MM.1S (cell line): ENCODE results near the gene CALB2.

Experiments used
- DNase-seq: peaks from one replicate; pipeline ENCODE4 v3.0.0-alpha.2; 2015
- H2AFZ ChIP-seq: fragments of 300-600 bp; sonication (generic); 2 replicates; pipeline ENCODE4 v1.6.0; 2016; ENCODE audit warnings: antibody characterized with exemption, low read length
- H3F3A ChIP-seq: fragments of 300-600 bp; sonication (generic); 2 replicates; pipeline ENCODE4 v1.6.1; 2016; ENCODE audit warnings: mild to moderate bottlenecking, antibody characterized with exemption, low read length, moderate library complexity, mixed read lengths; ENCODE audit not compliant: insufficient read depth
- H3K27ac ChIP-seq: fragments of 300-600 bp; sonication (generic); 2 replicates; pipeline ENCODE4 v1.5.1; 2016; ENCODE audit warnings: mild to moderate bottlenecking, low read length
- H3K27me3 ChIP-seq: fragments of 300-600 bp; sonication (generic); replicated peaks from 2 replicates; pipeline ENCODE4 v1.6.0; 2016; ENCODE audit warnings: low read length; ENCODE audit not compliant: insufficient read depth
- H3K36me3 ChIP-seq: fragments of 300-600 bp; sonication (generic); replicated peaks from 2 replicates; pipeline ENCODE4 v1.6.1; 2016; ENCODE audit warnings: mild to moderate bottlenecking, low read length, mixed read lengths; ENCODE audit not compliant: insufficient read depth
- H3K4me1 ChIP-seq: fragments of 300-600 bp; sonication (generic); 2 replicates; pipeline ENCODE4 v1.6.1; 2016; ENCODE audit warnings: low read length, mixed read lengths
- H3K4me2 ChIP-seq: fragments of 300-600 bp; sonication (generic); 2 replicates; pipeline ENCODE4 v1.6.0; 2016; ENCODE audit warnings: low read depth, low read length
- H3K4me3 ChIP-seq: fragments of 300-600 bp; sonication (generic); 2 replicates; pipeline ENCODE4 v1.5.1; 2016; ENCODE audit warnings: low read length, mixed read lengths
- H3K79me2 ChIP-seq: fragments of 300-600 bp; sonication (generic); 2 replicates; pipeline ENCODE4 v1.6.1; 2016; ENCODE audit warnings: mixed run types, low read length, mixed read lengths
- H3K9ac ChIP-seq: fragments of 300-600 bp; sonication (generic); 2 replicates; pipeline ENCODE4 v1.6.1; 2016; ENCODE audit warnings: low read length, mixed read lengths
- H3K9me2 ChIP-seq: fragments of 300-600 bp; sonication (generic); replicated peaks from 2 replicates; pipeline ENCODE4 v1.6.1; 2016; ENCODE audit warnings: mild to moderate bottlenecking, low read length, mixed read lengths; ENCODE audit not compliant: insufficient read depth
- H3K9me3 ChIP-seq: fragments of 300-600 bp; sonication (generic); replicated peaks from 2 replicates; pipeline ENCODE4 v1.6.1; 2016; ENCODE audit warnings: mild to moderate bottlenecking, low read length, mixed read lengths; ENCODE audit not compliant: insufficient read depth
- H4K20me1 ChIP-seq: fragments of 300-600 bp; sonication (generic); 2 replicates; pipeline ENCODE4 v1.6.1; 2016; ENCODE audit warnings: mild to moderate bottlenecking, low read length, moderate library complexity, mixed read lengths; ENCODE audit not compliant: insufficient read depth
- CTCF ChIP-seq: fragments of 300-600 bp; sonication (generic); IDR thresholded peaks from 2 replicates; pipeline ENCODE4 v1.5.1; 2016; ENCODE audit warnings: antibody characterized with exemption, low read length, mixed read lengths
- EZH2 ChIP-seq: fragments of 300-600 bp; sonication (generic); optimal IDR thresholded peaks from 2 replicates; pipeline ENCODE3; 2017; ENCODE audit warnings: low read depth, mild to moderate bottlenecking, antibody characterized with exemption, low read length, mixed read lengths
- EZH2phosphoT487 ChIP-seq: fragments of 300-600 bp; sonication (generic); IDR thresholded peaks from 2 replicates; pipeline ENCODE4 v1.6.1; 2018; ENCODE audit warnings: antibody characterized with exemption, low read length

The CALB2 gene

DNA sequence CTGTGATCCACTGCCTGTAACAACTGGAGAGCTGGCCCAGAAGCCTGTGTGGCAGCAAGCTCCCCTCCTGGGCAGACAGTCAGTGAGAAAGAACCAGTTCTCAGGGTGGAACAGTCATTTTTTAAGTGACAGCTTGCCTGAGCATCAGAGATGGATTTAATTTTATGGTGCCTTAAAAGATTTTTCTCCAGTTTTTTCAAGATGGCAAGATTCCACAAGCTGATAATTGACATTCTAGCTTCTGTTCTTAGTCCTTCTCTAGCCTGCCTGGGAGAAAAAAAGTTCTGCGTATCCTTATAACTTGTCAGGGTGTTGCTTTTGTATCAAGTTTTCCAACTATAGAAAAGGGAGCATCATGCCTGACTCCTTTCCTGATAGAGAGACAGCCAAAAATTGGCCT lies 21.2 kb downstream of the CALB2 start:
- no peak overlapping the region for H3K4me2 ChIP-seq
- H3K27ac ChIP-seq: no peak overlapping the region
- TF ChIP-seq EZH2: no peak
- no peak for TF ChIP-seq EZH2phosphoT487
- TF ChIP-seq CTCF: no peak
- no peaks in the 10 kb centered on the region for H3K9me3 ChIP-seq
- H3K79me2 ChIP-seq: no peaks in the 10 kb centered on the region
- H3K27me3 ChIP-seq: no peaks in the 10 kb centered on the region; the same call in 1 of the 2 replicates
- no peak overlapping the region for H3K9ac ChIP-seq
- H3K9me2 ChIP-seq: no peaks in the 10 kb centered on the region
- H3F3A ChIP-seq: no peaks in the 10 kb centered on the region
- H4K20me1 ChIP-seq: no peaks in the 10 kb centered on the region
- no peak for DNase-seq
- H2AFZ ChIP-seq: no peak overlapping the region
- H3K36me3 ChIP-seq: no peaks in the 10 kb centered on the region
- H3K4me3 ChIP-seq: no peak overlapping the region
- H3K4me1 ChIP-seq: no peaks in the 10 kb centered on the region

DNA sequence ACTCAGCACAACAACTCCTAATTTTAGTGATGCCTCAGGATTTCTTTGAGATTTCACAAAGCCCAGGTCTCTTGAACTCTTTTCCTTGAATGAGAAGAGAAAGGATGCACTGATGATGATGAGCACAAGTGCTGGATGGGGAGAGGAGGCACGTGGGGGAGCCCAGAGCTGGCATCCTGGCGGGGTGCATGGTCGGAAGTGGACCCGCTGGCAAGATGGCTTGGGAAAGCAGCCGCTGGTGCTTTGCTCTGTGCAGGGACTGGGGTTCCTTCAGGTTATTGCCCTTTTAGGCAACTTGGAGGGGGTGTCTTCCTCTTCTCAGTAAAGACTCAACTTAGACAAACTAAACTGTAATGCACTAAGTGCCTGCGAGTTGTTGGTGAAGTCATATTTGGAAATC lies 22.3 kb downstream of the CALB2 start:
- TF ChIP-seq EZH2phosphoT487: no peak
- no peak for TF ChIP-seq EZH2
- no peak for TF ChIP-seq CTCF
- H3F3A ChIP-seq: no peaks in the 10 kb centered on the region
- no peaks in the 10 kb centered on the region; the same call in 1 of the 2 replicates for H3K27me3 ChIP-seq

DNA sequence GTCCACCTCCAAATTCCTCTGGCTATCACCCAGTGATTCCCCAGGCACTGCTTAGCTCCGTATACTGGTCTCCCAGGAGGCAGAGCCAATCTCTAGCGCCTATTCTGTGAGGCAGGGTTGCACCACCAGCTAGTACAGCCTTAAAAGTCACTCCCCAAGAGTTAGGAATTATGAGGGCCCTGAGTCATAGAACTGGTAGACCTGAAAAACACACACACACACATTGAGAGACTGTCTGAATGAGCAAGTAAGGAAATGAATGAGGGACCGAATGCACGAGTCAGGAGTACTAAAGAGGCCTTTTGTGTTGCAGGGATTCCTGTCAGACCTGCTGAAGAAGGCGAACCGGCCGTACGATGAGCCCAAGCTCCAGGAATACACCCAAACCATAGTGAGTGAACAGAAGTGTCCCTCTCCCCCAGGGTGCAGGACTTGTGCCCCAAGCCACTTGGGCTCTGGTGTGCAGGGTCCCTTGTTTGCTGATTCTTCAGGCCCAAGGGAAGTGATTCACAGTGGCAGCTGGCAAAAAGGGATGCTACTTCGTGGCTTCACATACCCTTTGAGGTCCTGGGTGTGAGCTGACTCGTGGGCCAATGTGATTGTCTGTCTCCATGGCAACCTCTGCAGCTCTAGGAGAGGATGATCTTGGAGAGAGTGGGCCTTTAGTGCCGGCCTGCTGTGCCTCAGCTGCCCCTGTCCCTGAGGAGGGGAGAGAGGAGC lies 24.7 kb downstream of the CALB2 start:
- Histone ChIP-seq H3K9me2 (no peaks in the 10 kb centered on the region), H2AFZ (no peak overlapping the region), H3K36me3 (no peaks in the 10 kb centered on the region), H3K4me1 (peaks cover 8% of the 10 kb centered on the region; the same call in 1 of the 2 replicates), H3K9me3 (no peaks in the 10 kb centered on the region), H3K27me3 (no peaks in the 10 kb centered on the region; the same call in 1 of the 2 replicates), H3F3A (no peaks in the 10 kb centered on the region), H3K4me3 (no peak overlapping the region), H3K4me2 (no peak overlapping the region), H4K20me1 (no peaks in the 10 kb centered on the region), H3K79me2 (no peaks in the 10 kb centered on the region), H3K9ac (no peak overlapping the region), H3K27ac (no peak overlapping the region)
- no peak for TF ChIP-seq CTCF
- TF ChIP-seq EZH2: no peak
- TF ChIP-seq EZH2phosphoT487: no peak
- DNase-seq: no peak

More for the DNA sequence above, 22.3 kb downstream of the CALB2 start:
- no peak overlapping the region for H3K4me2 ChIP-seq
- H3K9me2 ChIP-seq: no peaks in the 10 kb centered on the region
- H2AFZ ChIP-seq: no peak overlapping the region
- no peaks in the 10 kb centered on the region for H3K9me3 ChIP-seq
- no peaks in the 10 kb centered on the region for H3K4me1 ChIP-seq
- H3K79me2 ChIP-seq: no peaks in the 10 kb centered on the region
- H3K36me3 ChIP-seq: no peaks in the 10 kb centered on the region
- H3K4me3 ChIP-seq: no peak overlapping the region
- no peaks in the 10 kb centered on the region for H4K20me1 ChIP-seq
- H3K27ac ChIP-seq: no peak overlapping the region
- DNase-seq: no peak
- H3K9ac ChIP-seq: no peak overlapping the region
